NCI-H526 treated with DMSO at 0.1 percent for 48 hours (cell line): ENCODE results near the gene HEATR9.

Experiments
- DNase-seq: peaks from one replicate; lab custom pipeline; 2025; lab: John Stamatoyannopoulos, UW

The HEATR9 gene

DNA sequence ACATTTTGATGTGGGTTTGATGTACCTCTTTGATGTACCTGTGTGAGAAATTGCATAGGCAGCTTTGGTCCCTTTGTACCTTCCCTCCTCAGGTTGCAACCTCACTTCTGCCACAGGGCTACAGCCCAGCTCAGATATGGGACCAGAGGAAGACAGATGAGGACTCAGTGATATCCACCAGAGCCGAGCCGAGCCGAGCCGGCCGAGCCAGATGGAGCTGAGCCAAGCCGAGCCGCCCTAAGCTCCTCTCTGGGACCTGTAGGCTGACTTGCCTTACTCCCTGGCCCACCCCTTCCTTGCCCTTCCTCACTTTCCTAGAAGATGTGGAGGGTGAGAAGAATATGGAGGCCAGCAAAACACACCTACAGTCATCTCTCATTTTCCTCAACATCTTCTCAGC is 3.8 kb downstream of the HEATR9 start:
- no peak for DNase-seq

DNA sequence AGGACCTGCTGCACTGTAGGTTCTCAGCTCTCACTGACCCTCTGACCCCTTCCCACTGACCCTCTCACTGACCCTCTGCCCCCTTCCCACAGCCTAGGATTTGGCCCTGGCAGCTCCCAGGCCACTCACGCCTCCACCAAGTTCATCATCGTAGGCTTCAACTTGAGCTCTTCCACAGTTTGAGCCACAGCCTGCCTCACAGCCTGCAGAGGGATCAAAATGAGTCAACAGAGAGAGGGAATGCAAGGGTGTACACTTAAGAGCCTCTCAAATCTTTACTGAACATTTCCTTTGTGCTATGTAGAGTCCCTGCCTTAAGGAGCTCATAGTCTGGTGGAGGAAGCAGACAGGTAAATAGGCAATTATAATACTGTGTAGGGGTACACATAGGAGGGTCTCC is 12.1 kb downstream of the HEATR9 start:
- DNase-seq = no peak

DNA sequence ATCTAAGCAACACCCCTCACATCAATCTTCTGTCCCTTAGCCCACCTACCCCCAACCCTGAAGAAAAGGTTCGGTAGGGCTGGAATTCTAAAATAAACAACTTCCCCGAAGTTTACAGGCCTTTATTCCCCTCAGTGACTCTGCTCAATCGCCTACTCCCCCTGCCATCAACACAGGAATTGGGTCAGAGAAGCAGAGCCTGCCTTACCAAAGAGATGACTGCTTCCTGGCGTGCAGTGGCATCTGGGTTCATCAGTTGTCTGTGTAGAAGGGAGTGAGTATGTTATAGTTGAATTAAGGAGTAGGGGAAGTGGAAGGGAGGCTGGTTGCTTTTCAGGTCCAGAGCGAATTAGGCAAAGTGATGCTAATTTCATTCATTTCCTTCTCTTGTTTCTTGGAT is 12.7 kb downstream of the HEATR9 start:
- DNase-seq = no peak

DNA sequence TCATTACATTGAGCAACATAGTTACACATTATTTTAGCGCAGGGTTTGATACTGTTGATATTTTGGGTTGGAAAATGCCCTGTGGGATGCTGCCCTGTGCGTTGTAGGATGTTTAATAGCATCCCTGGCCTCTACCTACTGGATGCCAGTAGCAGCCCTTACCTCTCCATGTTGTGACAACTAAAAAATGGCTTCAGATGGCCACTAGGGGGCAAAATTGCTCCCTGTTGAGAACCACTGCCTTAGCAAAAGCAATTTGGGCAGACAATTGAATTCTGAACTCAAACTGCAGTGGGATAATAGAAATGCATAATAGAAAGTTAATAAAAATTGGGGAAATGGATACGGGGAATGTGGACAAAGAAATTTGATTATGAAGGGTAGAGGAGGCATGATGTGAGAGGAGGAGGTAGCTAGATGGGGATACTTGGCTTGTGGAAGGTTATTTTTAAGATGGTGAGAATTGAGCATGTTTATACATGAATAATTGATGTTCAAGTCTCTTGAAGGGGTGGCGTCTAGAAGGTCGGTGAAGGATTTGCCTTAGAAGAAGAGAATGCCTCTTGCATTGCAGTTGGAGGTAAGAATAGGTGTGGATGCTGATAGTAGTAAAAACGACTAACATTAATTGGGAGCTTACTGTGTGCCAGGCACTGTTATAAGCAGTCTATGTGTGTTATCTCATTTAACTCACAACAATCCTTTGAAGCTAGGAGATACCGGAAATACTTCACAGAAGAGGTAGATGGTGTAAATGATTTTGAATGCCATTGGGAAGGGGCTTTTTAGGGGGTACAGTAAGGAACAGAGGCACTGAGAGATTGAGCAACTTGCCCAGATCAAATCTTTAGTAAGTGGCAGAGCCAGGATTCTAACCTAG is 19.0 kb downstream of the HEATR9 start:
- DNase-seq = peak; percentile 6

DNA sequence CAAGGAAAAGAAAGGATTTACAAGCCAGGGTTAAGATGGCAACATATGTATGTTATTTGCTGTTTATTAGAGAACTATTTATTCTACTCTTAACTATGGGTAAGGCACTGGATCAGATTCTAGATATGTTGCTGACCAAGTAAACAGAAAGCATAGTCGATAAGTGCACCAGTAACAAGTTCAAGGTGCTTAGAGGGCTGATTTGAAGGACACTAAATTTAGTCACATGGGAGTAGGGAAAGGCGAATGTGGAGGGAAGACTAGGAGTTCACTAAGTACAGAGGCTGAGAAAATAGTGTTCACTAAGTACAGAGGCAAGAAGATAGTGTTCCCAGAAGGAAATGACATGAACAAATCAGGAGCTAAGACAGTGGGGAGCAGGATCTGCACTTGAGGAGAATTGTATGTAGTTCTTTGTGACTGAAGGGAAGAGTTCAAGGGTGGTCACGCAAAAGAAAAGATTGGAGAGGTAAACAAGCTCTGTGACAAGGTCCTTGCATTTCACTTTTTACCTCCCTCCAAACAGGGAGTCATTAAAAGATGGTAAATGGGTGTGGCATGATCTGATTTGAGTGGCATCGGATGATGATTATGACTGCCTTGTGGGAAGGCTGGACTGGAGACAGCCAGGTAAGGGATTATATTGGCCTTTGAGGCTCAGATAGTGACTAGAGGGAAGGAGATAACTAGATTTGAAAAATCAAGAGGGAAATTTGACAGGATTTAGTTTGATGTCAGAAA is 20.9 kb downstream of the HEATR9 start:
- no peak for DNase-seq

DNA sequence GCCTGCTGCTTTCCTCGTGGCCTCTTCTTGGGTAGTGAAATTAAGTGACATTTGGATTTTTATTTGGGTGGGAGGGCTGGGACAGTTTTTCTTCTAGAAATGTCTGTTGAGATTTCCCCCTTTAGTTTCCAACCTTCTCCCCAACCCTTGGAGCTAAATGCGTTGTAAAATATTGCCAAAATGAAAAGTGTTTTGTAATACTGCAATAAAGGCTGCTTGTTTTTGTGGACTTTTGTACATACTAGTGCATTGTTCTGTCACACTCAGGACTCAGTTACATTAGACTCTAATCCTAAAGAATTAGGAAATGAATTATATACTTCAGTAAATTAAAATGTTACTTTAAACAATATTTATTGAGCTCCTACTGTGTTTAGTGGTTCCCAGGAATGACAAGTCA is 21.7 kb downstream of the HEATR9 start:
- no peak for DNase-seq

DNA sequence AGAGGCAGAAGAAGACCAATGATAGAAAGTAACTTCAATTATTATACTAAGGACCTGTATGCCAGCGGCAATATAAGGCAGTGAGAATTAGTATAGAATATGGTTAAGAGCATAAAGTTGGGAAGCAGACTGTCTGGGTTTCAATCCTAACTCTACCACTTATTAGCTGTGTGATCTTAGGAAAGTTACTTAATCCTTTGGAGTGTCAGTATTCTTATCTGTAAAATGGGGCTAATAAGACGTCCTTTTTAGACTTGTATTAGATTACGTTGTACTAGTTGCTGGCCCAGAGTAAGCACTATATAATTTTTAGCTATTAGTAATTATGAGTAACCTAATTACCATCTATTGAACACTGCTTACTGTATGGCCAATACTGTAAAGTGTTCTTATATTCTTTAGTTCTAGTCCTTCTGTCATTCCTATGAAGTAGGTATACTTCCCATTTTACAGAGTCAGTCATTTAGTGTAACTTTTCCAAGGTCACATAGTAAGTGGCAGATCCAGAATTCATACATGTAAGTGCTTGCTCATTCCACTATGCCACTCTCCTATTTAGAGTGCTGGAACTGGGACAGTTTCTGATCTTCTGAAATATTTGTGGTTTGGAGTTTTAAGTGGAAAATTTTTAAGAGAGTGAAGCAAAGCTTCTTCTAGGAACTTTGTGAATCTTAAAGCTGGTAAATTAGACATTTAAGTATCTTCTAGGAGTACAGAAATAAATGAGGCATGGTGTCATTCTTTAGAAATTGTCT is 22.5 kb downstream of the HEATR9 start:
- no peak for DNase-seq

DNA sequence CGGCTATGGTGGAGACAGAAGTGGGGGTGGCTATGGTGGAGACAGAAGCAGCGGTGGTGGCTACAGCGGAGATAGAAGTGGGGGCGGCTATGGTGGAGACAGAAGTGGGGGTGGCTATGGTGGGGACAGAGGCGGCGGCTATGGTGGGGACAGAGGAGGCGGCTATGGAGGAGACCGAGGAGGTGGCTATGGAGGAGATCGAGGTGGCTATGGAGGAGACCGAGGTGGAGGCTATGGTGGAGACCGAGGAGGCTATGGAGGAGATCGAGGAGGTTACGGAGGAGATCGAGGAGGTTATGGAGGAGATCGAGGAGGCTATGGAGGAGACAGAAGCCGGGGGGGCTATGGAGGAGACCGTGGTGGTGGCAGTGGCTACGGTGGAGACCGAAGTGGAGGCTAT is 24.1 kb downstream of the HEATR9 start:
- DNase-seq = no peak

DNA sequence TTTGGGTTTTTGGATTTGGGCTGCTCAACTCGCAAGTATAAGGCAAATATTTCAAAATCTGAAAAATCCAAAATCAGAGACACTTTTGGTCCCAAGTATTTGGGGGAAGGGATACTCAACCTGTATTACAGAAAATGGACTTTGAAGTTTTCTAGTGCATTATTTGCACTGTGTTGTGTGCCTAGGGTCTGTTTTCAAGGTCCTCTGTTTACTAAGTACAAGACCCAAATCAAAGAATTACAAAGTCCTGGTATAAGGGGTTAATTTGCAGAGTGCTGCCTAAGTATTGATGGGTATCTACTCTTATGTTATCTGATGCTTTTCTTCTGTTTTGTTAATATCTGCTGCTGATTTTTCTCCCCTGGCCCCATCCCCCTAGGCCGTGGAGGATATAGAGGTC is 25.0 kb downstream of the HEATR9 start:
- DNase-seq = no peak

DNA sequence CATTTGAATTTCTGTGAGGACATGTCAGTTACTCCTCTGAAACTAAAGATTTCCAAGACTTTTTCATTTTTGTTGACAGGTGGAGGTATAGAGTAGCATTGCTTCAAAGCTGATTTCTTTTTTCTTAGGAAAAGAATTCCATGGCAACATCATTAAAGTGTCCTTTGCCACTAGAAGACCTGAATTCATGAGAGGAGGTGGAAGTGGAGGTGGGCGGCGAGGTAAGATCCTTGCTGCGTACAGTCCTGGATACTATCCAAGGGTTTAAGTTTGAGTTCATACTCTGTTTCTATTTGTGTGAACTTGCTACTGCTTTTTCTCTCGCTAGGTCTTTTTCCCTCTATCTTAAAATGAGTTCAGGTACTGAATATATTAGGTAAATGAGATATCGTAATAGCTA is 26.5 kb downstream of the HEATR9 start:
- DNase-seq = no peak

DNA sequence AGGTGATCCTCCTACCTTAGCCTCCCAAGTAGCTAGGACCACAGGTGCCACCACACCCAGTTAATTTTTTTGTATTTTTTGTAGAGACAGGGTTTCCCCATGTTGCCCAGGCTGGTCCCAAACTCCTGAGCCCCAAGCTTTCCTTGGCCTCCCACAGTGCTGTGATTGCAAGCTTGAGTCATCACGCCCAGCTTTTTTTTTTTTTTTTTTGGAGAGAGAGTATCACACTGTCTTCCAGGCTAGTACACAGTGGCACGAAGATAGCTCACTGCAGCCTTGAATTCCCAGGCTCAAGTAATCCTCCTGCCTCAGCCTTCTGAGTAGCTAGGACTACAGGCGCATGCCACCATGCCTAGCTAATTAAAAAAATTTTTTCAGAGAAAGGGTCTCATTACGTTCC is 27.2 kb downstream of the HEATR9 start:
- DNase-seq = no peak

DNA sequence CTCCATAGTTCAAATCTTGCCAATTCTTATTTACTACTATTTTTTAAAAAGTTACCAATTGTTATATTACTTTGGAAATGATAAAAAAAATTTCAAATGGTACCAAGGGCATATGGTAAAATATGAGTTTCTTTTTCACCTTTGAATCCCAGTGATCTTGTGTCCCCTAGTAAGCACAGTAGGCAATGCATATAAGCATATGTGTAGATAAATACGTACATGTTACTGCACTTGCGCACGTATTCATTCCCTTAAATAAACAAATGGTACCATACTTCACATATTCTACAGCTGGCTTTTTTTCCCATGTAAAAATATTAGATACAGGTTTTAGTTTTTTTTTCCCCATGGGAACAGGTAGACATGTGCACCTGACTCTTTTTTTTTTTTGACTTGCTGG is 27.6 kb downstream of the HEATR9 start:
- no peak for DNase-seq

DNA sequence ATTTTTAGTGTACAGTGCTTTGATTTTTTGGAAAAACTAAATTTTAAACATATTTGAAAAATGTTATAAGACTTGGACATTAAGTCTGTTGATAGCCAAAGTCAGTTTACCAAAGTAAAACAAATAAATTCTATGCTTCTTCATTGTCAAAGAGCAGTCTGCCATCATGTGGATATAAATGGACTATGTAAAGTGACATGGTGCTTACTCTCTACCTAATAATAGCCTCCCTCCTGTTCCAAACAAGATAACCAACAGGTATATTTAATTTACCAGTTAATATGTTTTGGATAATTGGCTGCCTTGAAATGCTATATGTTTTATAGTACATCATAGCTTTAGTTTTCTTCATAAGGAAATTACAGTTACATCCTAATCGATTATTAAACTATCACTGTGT is 43.5 kb downstream of the HEATR9 start:
- DNase-seq = no peak

DNA sequence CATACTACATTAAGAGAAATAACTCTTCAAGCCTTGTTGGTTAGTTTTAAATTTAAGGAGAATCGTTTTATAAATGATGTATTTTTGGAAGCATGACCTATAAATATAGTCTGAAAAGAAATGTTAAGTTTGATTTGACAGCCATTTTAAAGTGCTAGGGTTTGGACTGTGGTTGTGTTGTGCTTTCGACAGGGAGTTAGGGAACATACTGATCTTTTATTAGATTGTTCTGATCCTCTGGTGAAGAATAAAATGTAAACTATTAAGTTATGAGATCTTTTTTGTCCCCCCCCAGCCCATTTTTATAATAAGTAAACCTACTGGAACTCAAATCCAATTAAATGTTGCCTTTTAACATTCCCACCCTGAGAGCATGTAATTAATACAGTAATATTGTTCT is 47.4 kb downstream of the HEATR9 start:
- no peak for DNase-seq

DNA sequence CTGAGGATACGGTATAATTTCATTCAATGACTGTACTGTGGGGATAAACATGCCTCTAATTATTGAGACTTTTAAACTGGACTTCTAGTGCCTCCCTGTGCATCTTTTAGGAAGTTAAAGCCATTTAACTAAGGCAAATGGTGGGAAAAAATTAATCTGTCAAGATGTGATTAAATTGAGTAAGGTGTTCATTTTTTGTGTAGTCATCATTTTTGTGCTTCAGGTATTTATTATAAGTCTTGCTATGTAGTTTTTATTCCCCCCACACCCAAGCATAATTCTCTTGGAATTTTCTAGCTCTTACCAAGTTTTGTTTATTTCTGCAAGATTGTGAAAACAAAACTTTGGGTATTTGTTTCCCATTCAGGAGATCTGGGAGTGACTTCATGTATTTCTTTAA is 49.2 kb downstream of the HEATR9 start:
- no peak for DNase-seq

DNA sequence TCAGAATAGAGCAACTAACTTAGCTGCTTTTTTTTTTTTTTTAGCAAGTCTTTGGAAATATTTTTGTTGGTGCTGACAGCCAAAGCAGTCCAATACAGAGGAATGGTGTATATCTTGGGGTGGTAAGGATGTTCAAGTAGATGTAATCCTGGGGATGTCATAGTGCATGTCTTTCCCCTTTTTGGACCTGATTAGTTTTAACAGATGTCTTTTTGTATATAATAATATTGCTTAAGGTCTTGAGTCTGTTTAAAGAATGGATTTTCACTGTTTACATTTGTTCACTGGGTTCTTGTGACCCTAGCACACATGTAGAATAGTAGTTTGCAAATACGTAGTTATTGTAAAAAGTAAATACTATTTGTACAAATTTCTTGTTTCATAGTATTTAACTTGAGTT is 51.5 kb downstream of the HEATR9 start:
- no peak for DNase-seq

DNA sequence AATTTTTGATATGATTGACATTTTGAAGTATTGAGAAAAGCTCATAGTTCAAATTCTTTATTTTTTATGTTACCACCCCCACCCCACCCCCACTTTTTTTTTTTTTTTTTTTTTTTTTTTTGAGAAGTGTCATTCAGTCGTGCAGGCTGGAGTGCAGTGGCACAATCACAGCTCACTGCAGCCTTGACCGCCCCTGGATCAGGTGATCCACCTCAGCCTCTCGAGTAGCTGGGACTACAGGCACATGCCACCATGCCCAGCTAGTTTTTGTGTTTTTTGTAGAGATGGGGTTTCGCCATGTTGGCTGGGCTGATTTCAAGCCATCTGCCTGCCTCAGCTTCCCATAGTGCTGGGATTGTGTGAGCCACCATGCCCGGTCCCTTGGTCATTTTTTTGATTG is 52.0 kb downstream of the HEATR9 start:
- no peak for DNase-seq

DNA sequence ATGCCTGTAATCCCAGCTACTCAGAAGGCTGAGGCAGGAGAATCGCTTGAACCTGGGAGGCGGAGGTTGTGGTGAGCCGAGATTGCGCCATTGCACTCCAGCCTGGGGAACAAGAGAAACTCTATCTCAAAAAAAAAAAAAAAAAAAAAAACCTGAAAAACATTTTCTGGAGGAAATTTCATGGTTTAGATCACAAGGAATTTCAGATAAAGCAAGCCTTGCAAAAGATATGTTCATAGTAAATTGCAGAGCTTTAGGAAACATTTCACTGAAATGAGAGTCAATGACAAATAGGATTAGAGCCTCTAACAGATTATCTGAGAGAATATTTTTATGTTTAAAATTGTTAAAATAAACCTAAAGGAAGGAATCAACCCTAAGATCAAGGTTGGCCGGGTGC is 56.2 kb downstream of the HEATR9 start:
- no peak for DNase-seq

DNA sequence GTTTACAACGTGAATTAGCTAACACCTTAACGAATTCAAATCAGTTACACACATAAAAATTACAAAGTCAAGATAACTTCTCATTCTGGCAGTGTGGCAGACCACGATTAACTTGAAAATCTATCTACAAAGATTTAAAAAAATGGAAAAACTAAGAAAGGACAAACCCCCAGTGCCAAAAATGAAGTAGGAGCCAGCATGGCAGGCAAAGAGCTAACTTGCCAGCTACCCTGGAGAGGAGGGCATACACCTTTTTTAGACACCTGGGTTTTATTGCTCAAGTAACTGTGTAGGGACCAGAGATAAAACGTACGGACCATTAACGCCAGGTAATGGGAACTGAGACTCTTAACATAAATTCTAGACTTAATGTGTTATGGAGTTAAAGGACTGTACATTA is 56.9 kb downstream of the HEATR9 start:
- DNase-seq = no peak

DNA sequence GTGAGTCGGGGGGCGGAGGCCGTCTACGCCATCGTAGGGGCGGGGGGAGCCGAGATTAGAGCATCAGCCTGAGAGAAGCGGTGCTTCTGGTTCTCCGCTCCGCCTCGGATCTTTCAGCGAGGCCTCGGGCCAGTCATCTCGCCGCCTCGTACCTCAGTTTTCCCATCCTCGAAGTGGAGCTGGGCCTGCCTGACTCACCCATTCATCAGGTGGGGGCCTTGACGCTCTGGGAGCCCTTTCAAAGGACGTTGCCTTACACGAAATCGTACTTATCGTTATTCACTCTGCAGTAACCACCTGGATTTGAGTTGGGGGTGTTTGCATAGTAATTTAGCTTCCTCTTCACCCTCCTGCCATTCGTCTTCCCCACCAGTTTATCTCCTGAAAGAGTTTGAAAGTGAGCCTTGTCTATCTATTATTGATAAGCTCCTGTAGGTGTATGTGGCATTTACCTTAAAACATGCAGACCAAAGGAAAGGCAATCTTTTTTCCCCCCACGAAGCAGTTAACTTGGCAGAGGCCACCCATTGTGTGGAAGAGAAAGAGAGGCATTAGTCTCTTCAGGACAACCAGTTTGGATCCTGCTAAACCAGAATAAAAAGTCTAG is 58.7 kb downstream of the HEATR9 start:
- DNase-seq = no peak

DNA sequence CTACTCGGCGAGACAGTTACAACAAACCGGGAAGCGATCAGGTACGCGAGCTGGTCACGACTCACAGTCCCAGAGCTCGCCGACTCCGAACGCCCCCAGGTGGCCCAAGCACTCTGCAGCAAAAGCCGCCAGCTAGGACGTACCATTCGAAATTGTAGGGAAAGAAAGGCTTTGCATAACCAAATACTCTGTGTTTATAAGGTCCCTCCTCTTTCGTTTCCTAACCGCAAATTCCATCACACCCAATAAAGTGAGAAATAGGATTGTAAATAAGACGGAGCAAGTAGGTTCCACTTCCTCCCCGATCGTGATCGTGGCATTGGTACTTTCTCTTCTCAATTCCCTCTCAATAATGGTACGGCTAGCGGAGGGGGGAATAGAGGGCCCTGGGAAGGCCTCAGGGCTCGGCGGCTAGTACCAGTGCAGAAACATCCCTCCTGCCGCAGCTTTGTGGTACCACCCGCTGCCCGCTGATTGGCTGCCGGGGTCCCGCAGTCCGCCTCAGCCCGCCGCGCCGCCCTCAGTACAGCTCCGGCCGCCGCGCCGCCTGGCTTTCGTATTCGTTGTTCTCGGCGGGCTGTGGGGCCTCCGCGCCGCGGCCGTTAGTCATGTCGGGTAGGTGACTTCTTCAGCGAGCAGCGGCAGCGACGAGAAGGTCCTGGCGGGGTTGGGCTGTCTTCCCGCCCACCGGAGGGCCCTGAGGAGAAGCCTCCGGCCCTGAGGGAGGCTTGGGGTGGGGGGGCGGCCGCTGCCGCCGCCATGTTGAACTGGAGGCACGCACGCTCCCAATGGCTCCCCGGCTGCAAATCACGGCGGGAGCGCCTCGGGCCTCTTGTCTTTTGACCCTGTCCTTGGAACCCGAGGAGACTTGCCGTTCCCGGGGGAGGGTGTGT is 59.5 kb downstream of the HEATR9 start, which contains the start of gene TAF15:
Gene TAF15 (plus strand): TSS at position 523 of the 893 bp plus-strand sequence. CDS start 86 bp downstream, at position 609.
- peak; percentile 97 for DNase-seq
